Sigmoid colon (tissue), 7 donors: ENCODE data around the gene THAP12. TPM values are rescaled to one million over a fixed set of nuclear protein-coding genes. Genes with fewer than 3 reads are reported as not detected.

Experiments
- DNase-seq: peaks from one replicate; pipeline ENCODE4 v3.0.0-alpha.2; 2019
- H3K27ac ChIP-seq, 4 donors: fragments of 200-600 bp; sonication (generic); one replicate each; pipeline ENCODE4 v1.5.1; 2016 to 2019; ENCODE audit warnings: mild to moderate bottlenecking in 1 of 4
- H3K27me3 ChIP-seq, 3 donors: fragments of 200-600 bp; sonication (generic); one replicate each; pipeline ENCODE4 v1.5.1; 2019; ENCODE audit warnings: mild to moderate bottlenecking in 1 of 3
- H3K36me3 ChIP-seq, 4 donors: fragments of 200-600 bp; sonication (generic); one replicate each; pipeline ENCODE4 v1.5.1; 2016 to 2019
- H3K4me1 ChIP-seq, 4 donors: fragments of 200-600 bp; sonication (generic); one replicate each; pipeline ENCODE4 v1.5.1; 2017 to 2019
- H3K4me3 ChIP-seq, 4 donors: fragments of 200-600 bp; sonication (generic); one replicate each; pipeline ENCODE4 v1.5.1; 2017 to 2019; ENCODE audit warnings: mild to moderate bottlenecking in 2 of 4, moderate library complexity in 1 of 4
- H3K9me3 ChIP-seq, 4 donors: fragments of 200-600 bp in 3 of 4; sonication (generic) in 3 of 4; one replicate each; pipeline versions ENCODE4 v1.5.1 to v1.6.1; 2013 to 2019
- CTCF ChIP-seq, 4 experiments: fragments of 450-650 bp in 3 of 4; fragments of 200-600 bp in 1 of 4; IDR thresholded peaks; one replicate each; pipeline ENCODE4 v1.5.1; 2016 to 2019; ENCODE audit warnings: antibody characterized with exemption in 4 of 4, mild to moderate bottlenecking in 3 of 4, moderate library complexity in 2 of 4
- EP300 ChIP-seq, 4 donors: sonication (generic); formaldehyde crosslinking; IDR thresholded peaks; one replicate each; pipeline ENCODE4 v1.6.1; 2017; ENCODE audit warnings: antibody characterized with exemption in 4 of 4
- POLR2A ChIP-seq, 2 donors: fragments of 450-650 bp; IDR thresholded peaks; one replicate each; pipeline ENCODE4 v1.6.1; 2016; ENCODE audit warnings: antibody characterized with exemption in 2 of 2, mild to moderate bottlenecking in 2 of 2, moderate library complexity in 2 of 2
- POLR2AphosphoS5 ChIP-seq, 4 donors: sonication (generic); formaldehyde crosslinking; IDR thresholded peaks; one replicate each; pipeline ENCODE4 v1.6.1; 2017; ENCODE audit warnings: antibody characterized with exemption in 4 of 4
- WGBS, 2 donors: extraction: QIAGEN DNeasy Blood & Tissue Kit; methylation state at CpG; one replicate each; pipeline ENCODE4 v1.1.7; 2013; 5-methylcytosine and 5-hydroxymethylcytosine counted together
- intact Hi-C: fragments of 100-400 bp; cut with DNase I; formaldehyde crosslinking; loops from one replicate; pipeline ENCODE4 v1.15.1; 2023
- polyA plus RNA-seq, 3 donors: library from polyadenylated mRNA; stranded (reverse); fragments of 200-250 nt; gene quantifications; one replicate each; pipeline ENCODE4 v1.2.3, GENCODE V29; 2013
- total RNA-seq, 4 donors: library from RNA; depleted of rRNA; stranded (reverse); fragments of >200 nt; gene quantifications; one replicate each; pipeline ENCODE4 v1.1.0, GENCODE V29; 2016
- donor health status: healthy with polysubstance abuse.
- donor health status: Bipolar disorder and iron deficiency.
- donor health status: healthy.

The THAP12 gene
- total and polyA plus RNA-seq, 7 donors: 27.1 to 43.2 (median 30.1) TPM

GRCh38 chr11:76314741-76315090 lies 66.2 kb downstream of the THAP12 start:
- Histone ChIP-seq H3K27me3 (peaks cover 0 to 7% (median under 1%) of the 10 kb centered on the region in 3 donors), H3K4me1 (no peaks in the 10 kb centered on the region), H3K27ac (no peak overlapping the region), H3K4me3 (no peak overlapping the region), H3K9me3 (no peaks in the 10 kb centered on the region), H3K36me3 (no peaks in the 10 kb centered on the region)
- TF ChIP-seq POLR2A (IDR thresholded peaks at IDR 0.05) (no peak), POLR2AphosphoS5 (IDR thresholded peaks at IDR 0.05) (no peak), EP300 (IDR thresholded peaks at IDR 0.05) (no peak), CTCF (IDR thresholded peaks at IDR 0.05) (no peak)
- 96 to 97% methylated on average over 4 of the region's 4 CpGs for WGBS, 2 donors
- DNase-seq: no peak
- intact Hi-C loops: loop anchor here (5.0 to 10.0 kb wide), 2 partner anchors 162 to 520 kb away; no protein-coding TSS in a partner anchor

GRCh38 chr11:76313913-76314740 lies 66.8 kb downstream of the THAP12 start:
- Histone ChIP-seq H3K9me3 (no peaks in the 10 kb centered on the region), H3K27ac (no peak overlapping the region), H3K27me3 (peaks cover 0 to 7% (median 0%) of the 10 kb centered on the region in 3 donors), H3K4me3 (no peak overlapping the region), H3K36me3 (no peaks in the 10 kb centered on the region), H3K4me1 (no peaks in the 10 kb centered on the region)
- intact Hi-C loops: loop anchor here (10.0 kb wide), 1 partner anchor 519 kb away; no protein-coding TSS in a partner anchor
- TF ChIP-seq EP300 (IDR thresholded peaks at IDR 0.05) (no peak), CTCF (IDR thresholded peaks at IDR 0.05) (no peak), POLR2A (IDR thresholded peaks at IDR 0.05) (no peak), POLR2AphosphoS5 (IDR thresholded peaks at IDR 0.05) (no peak)
- DNase-seq: no peak
- 38 to 72% methylated on average over 15 of the region's 15 CpGs for WGBS, 2 donors

- no peak for TF ChIP-seq POLR2A (IDR thresholded peaks at IDR 0.05)
- TF ChIP-seq CTCF (IDR thresholded peaks at IDR 0.05): no peak
- no peaks in the 10 kb centered on the region for H3K4me1 ChIP-seq
- H3K27ac ChIP-seq: no peak overlapping the region
- H3K9me3 ChIP-seq: no peaks in the 10 kb centered on the region
- intact Hi-C loops: loop anchor here (10.0 kb wide), 1 partner anchor 518 kb away; no protein-coding TSS in a partner anchor
- WGBS, 2 donors: 75 to 85% methylated on average over 3 of the region's 3 CpGs
- peaks cover 0 to 7% (median 0%) of the 10 kb centered on the region in 3 donors for H3K27me3 ChIP-seq
- no peaks in the 10 kb centered on the region for H3K36me3 ChIP-seq
- DNase-seq: no peak
- H3K4me3 ChIP-seq: no peak overlapping the region
Measured at GRCh38 chr11:76313271-76313670, 67.7 kb downstream of the THAP12 start.

GRCh38 chr11:76310832-76311595 lies 69.9 kb downstream of the THAP12 start:
- no peaks in the 10 kb centered on the region for H3K36me3 ChIP-seq
- no peaks in the 10 kb centered on the region for H3K9me3 ChIP-seq
- no peak overlapping the region for H3K27ac ChIP-seq
- peaks cover 0 to 7% (median 0%) of the 10 kb centered on the region in 3 donors for H3K27me3 ChIP-seq
- TF ChIP-seq CTCF (IDR thresholded peaks at IDR 0.05): no peak
- TF ChIP-seq POLR2A (IDR thresholded peaks at IDR 0.05): no peak
- no peak for TF ChIP-seq EP300 (IDR thresholded peaks at IDR 0.05)
- TF ChIP-seq POLR2AphosphoS5 (IDR thresholded peaks at IDR 0.05): no peak
- no peak overlapping the region for H3K4me3 ChIP-seq
- DNase-seq: no peak
- no peaks in the 10 kb centered on the region for H3K4me1 ChIP-seq
- intact Hi-C loops: loop anchor here (10.0 kb wide), 1 partner anchor 516 kb away; no protein-coding TSS in a partner anchor
- WGBS, 2 donors: 79 to 81% methylated on average over 13 of the region's 13 CpGs
